Astrocyte (in vitro differentiated cells and primary cell): ENCODE data around the gene SPEM3. TPM values are rescaled to one million over a fixed set of nuclear protein-coding genes. Genes with fewer than 3 reads are reported as not detected.

Experiments used
- DNase-seq: peaks from one replicate; pipeline ENCODE4 v3.0.0-alpha.2; 2010; ENCODE audit warnings: low read depth
- FAIRE-seq: peaks from 2 replicates; lab custom pipeline; 2011; peaks lifted over from hg19 to GRCh38; lab: Jason Lieb, UNC
- H2AFZ ChIP-seq: 2 replicates; pipeline ENCODE4 v1.6.0; 2012; ENCODE audit warnings: low read depth, low read length, inconsistent platforms
- H3K27ac ChIP-seq: 2 replicates; pipeline ENCODE4 v1.5.1; 2011; ENCODE audit warnings: low read depth, low read length, inconsistent platforms
- H3K27me3 ChIP-seq: 2 replicates; pipeline ENCODE4 v1.6.0; 2011; ENCODE audit warnings: low read length, inconsistent platforms; ENCODE audit not compliant: insufficient read depth
- H3K36me3 ChIP-seq: 2 replicates; pipeline ENCODE4 v1.5.1; 2011; ENCODE audit warnings: low read length, inconsistent platforms; ENCODE audit not compliant: insufficient read depth
- H3K4me1 ChIP-seq: 2 replicates; pipeline ENCODE4 v1.5.1; 2011; ENCODE audit warnings: low read length, inconsistent platforms; ENCODE audit not compliant: insufficient read depth
- H3K4me2 ChIP-seq: 2 replicates; pipeline ENCODE4 v1.6.0; 2012; ENCODE audit warnings: low read length, inconsistent platforms
- H3K4me3 ChIP-seq: 2 replicates; pipeline ENCODE4 v1.5.1; 2011; ENCODE audit warnings: low read depth, mild to moderate bottlenecking, low read length, inconsistent platforms; ENCODE audit not compliant: insufficient read depth
- H3K79me2 ChIP-seq: 2 replicates; pipeline ENCODE4 v1.6.0; 2012; ENCODE audit warnings: mild to moderate bottlenecking, low read length, inconsistent platforms; ENCODE audit not compliant: insufficient read depth
- H3K9ac ChIP-seq: 2 replicates; pipeline ENCODE4 v1.6.0; 2012; ENCODE audit warnings: mild to moderate bottlenecking, low read length, inconsistent platforms
- H3K9me3 ChIP-seq: 2 replicates; pipeline ENCODE4 v1.5.1; 2012; ENCODE audit warnings: low read depth, mild to moderate bottlenecking, low read length, inconsistent platforms; ENCODE audit not compliant: insufficient read depth
- H4K20me1 ChIP-seq: 2 replicates; pipeline ENCODE4 v1.6.0; 2012; ENCODE audit warnings: low read length, inconsistent platforms; ENCODE audit not compliant: insufficient read depth
- H3K27ac Mint-ChIP-seq: one replicate; pipeline ENCODE4 v1.8.0; 2021; ENCODE audit warnings: mild to moderate bottlenecking, mixed read lengths; ENCODE audit not compliant: unreplicated experiment
- H3K27me3 Mint-ChIP-seq: one replicate; pipeline ENCODE4 v1.8.0; 2021; ENCODE audit warnings: low read depth, mixed read lengths; ENCODE audit not compliant: unreplicated experiment
- H3K36me3 Mint-ChIP-seq: one replicate; pipeline ENCODE4 v1.8.0; 2021; ENCODE audit warnings: low read depth, mixed read lengths; ENCODE audit not compliant: unreplicated experiment
- H3K4me1 Mint-ChIP-seq: one replicate; pipeline ENCODE4 v1.8.0; 2021; ENCODE audit warnings: low read depth, mixed read lengths; ENCODE audit not compliant: unreplicated experiment
- H3K4me3 Mint-ChIP-seq: one replicate; pipeline ENCODE4 v1.8.0; 2021; ENCODE audit warnings: mild to moderate bottlenecking, moderate library complexity, mixed read lengths; ENCODE audit not compliant: unreplicated experiment
- H3K9me3 Mint-ChIP-seq: one replicate; pipeline ENCODE4 v1.8.0; 2021; ENCODE audit warnings: mild to moderate bottlenecking, mixed read lengths; ENCODE audit not compliant: unreplicated experiment
- CTCF ChIP-seq: IDR thresholded peaks from 2 replicates; pipeline ENCODE4 v1.5.1; 2011; ENCODE audit warnings: low read depth, mild to moderate bottlenecking, inconsistent platforms, low read length, moderate library complexity; ENCODE audit not compliant: insufficient read depth
- EZH2 ChIP-seq: IDR thresholded peaks from 2 replicates; pipeline ENCODE4 v1.6.1; 2012; ENCODE audit warnings: mild to moderate bottlenecking, low read length, inconsistent platforms; ENCODE audit not compliant: insufficient read depth
- total RNA-seq: library from RNA; stranded (reverse); gene quantifications from 2 replicates; pipeline ENCODE4 v1.2.1, GENCODE V29; 2021

Gene SPEM3
- total RNA-seq, 1 donor from 2014 or later = not detected

GRCh38 chr17:7437369-7437863, 8.8 kb downstream of the SPEM3 start:
- FAIRE-seq (no peak), DNase-seq (no peak)
- H2AFZ ChIP-seq = peak overlapping the region; percentile 68

DNA sequence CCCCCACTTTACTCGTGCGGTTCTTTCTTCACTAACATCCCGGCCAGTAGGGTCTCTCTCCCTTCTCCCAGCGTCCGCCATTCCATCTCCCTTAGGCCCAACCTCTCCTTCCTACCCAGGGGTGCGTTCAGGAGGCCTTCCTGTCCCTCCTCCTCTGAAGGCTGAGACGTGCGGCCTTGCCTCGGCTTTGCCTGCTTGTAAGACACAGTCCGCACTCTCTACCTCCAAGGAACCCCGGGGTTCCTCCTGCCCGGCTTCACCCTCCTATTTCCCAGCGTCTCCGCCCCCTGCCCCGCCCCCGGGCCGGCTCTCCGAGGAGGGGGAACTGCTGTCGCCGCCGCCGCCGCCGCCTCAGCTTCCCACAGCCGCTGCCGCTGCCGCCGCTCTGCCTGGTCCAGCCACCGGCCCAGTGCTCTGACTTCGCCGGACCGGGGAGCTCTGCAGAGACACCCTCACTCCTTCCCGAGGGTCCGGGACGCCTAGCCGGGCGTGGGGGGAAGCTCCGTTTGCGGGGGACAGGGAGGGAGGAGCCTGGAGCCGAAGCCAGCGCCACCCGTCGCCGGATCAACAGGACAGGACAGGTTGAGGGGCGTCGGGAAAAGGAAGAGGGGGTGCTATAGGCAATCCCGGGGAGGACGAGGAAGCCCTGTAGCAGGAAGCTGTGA, 9.4 kb downstream of the SPEM3 start:
- Mint-ChIP-seq H3K36me3 (peaks cover 9% of the 10 kb centered on the region), H3K27ac (peak overlapping the region; percentile 88), H3K27me3 (peaks cover 1% of the 10 kb centered on the region), H3K9me3 (no peaks in the 10 kb centered on the region), H3K4me1 (peaks cover 13% of the 10 kb centered on the region), H3K4me3 (peak overlapping the region; percentile 94)
- no peaks in the 10 kb centered on the region for H3K79me2 ChIP-seq
- no peak overlapping the region for H3K27ac ChIP-seq
- peaks cover 27% of the 10 kb centered on the region for H3K4me1 ChIP-seq
- H3K4me3 ChIP-seq = peak overlapping the region; percentile 37
- peaks cover 27% of the 10 kb centered on the region for H3K27me3 ChIP-seq
- H3K9ac ChIP-seq = no peak overlapping the region
- peak overlapping the region; percentile 75 for H2AFZ ChIP-seq
- peaks cover 13% of the 10 kb centered on the region for H4K20me1 ChIP-seq
- H3K36me3 ChIP-seq = no peaks in the 10 kb centered on the region
- peak overlapping the region; percentile 84 for H3K4me2 ChIP-seq
- H3K9me3 ChIP-seq = no peaks in the 10 kb centered on the region
- TF ChIP-seq EZH2 = peak; percentile 64
- no peak for TF ChIP-seq CTCF
- DNase-seq = no peak
- FAIRE-seq = no peak

More at GRCh38 chr17:7437369-7437863, 8.8 kb downstream of the SPEM3 start:
- Mint-ChIP-seq H3K4me1 (peaks cover 13% of the 10 kb centered on the region), H3K4me3 (peak overlapping the region; percentile 94), H3K36me3 (peaks cover 6% of the 10 kb centered on the region), H3K27ac (peak overlapping the region; percentile 88), H3K27me3 (no peaks in the 10 kb centered on the region), H3K9me3 (no peaks in the 10 kb centered on the region)
- H3K79me2 ChIP-seq = no peaks in the 10 kb centered on the region
- peaks cover 27% of the 10 kb centered on the region for H3K27me3 ChIP-seq
- H3K9ac ChIP-seq = no peak overlapping the region
- H3K27ac ChIP-seq = no peak overlapping the region
- no peak for TF ChIP-seq CTCF
- no peak for TF ChIP-seq EZH2
- H4K20me1 ChIP-seq = peaks cover 13% of the 10 kb centered on the region
- peak overlapping the region; percentile 84 for H3K4me2 ChIP-seq
- no peaks in the 10 kb centered on the region for H3K9me3 ChIP-seq
- no peak overlapping the region for H3K4me3 ChIP-seq
- no peaks in the 10 kb centered on the region for H3K36me3 ChIP-seq
- H3K4me1 ChIP-seq = peaks cover 27% of the 10 kb centered on the region
